Parathyroid adenoma (tissue), 2 donors: ENCODE measurements around the gene MAPKAPK5.
"Not testable (repeated sequence)": the region's sequence is repeated elsewhere in the genome, so short reads cannot be mapped to it uniquely, and the experiment has no call there.

ENCODE experiments used
- H2AFZ ChIP-seq: fragments of 300-600 bp; sonication (generic); one replicate; pipeline ENCODE4 v1.7.0; 2017; ENCODE audit warnings: antibody characterized with exemption, mild to moderate bottlenecking
- H3K27ac ChIP-seq: fragments of 300-600 bp; sonication (generic); one replicate; pipeline ENCODE4 v1.7.0; 2017
- H3K27me3 ChIP-seq: fragments of 300-600 bp; sonication (generic); one replicate; pipeline ENCODE4 v1.7.0; 2017; ENCODE audit warnings: low read length; ENCODE audit not compliant: control insufficient read depth, insufficient read depth
- H3K36me3 ChIP-seq: fragments of 300-600 bp; sonication (generic); one replicate; pipeline ENCODE4 v1.7.0; 2017; ENCODE audit warnings: low read length; ENCODE audit not compliant: control insufficient read depth, insufficient read depth
- H3K4me1 ChIP-seq: fragments of 300-600 bp; sonication (generic); one replicate; pipeline ENCODE4 v1.7.0; 2017; ENCODE audit warnings: control low read depth
- H3K4me2 ChIP-seq: fragments of 300-600 bp; sonication (generic); one replicate; pipeline ENCODE4 v1.7.0; 2017; ENCODE audit warnings: low read length
- H3K4me3 ChIP-seq: fragments of 300-600 bp; sonication (generic); one replicate; pipeline ENCODE4 v1.7.0; 2017; ENCODE audit warnings: low read depth, low read length
- H3K79me2 ChIP-seq: fragments of 300-600 bp; sonication (generic); one replicate; pipeline ENCODE4 v1.7.0; 2017; ENCODE audit warnings: control low read depth
- H3K9ac ChIP-seq: fragments of 300-600 bp; sonication (generic); one replicate; pipeline ENCODE4 v1.7.0; 2017; ENCODE audit warnings: mild to moderate bottlenecking
- H3K9me3 ChIP-seq: fragments of 300-600 bp; sonication (generic); one replicate; pipeline ENCODE4 v1.7.0; 2017; ENCODE audit warnings: low read length; ENCODE audit not compliant: control insufficient read depth
- CTCF ChIP-seq: fragments of 300-600 bp; sonication (generic); IDR thresholded peaks from one replicate; pipeline ENCODE4 v1.7.0; 2017; ENCODE audit warnings: antibody characterized with exemption, mild to moderate bottlenecking
- donor health status: primary hyperparathyroidism.

The MAPKAPK5 gene

DNA sequence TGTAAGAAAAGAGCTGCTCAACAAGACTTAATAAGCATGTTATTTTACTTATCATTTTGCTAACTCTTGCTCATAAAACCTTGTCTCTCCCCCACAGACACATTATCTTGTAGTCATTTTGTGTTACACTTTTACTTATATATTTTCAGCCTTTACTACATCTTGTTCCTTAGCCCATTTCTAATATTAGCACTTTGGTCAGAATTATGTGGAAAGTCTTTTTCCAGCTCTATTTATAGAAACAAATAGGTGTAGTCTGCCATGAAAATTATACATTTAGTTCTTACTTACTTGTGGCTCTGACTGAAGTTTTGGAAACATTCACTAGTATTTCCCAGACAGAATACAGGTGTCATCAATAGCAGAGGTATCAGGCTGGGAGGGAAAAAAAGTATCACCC lies 94.8 kb downstream of the MAPKAPK5 start:
- H3K27me3 ChIP-seq, result no peaks in the 10 kb centered on the region
- no peak overlapping the region for H3K9ac ChIP-seq
- H3K27ac ChIP-seq, result no peak overlapping the region
- no peak for TF ChIP-seq CTCF
- H2AFZ ChIP-seq, result no peak overlapping the region
- no peaks in the 10 kb centered on the region for H3K36me3 ChIP-seq
- H3K79me2 ChIP-seq, result no peaks in the 10 kb centered on the region
- H3K4me1 ChIP-seq, result no peaks in the 10 kb centered on the region
- no peaks in the 10 kb centered on the region for H3K9me3 ChIP-seq
- H3K4me2 ChIP-seq, result no peak overlapping the region
- H3K4me3 ChIP-seq, result no peak overlapping the region

- H3K27me3 ChIP-seq, result no peaks in the 10 kb centered on the region
- H3K4me1 ChIP-seq, result no peaks in the 10 kb centered on the region
- H3K9me3 ChIP-seq, result no peaks in the 10 kb centered on the region
- no peak overlapping the region for H3K4me3 ChIP-seq
- H3K9ac ChIP-seq, result no peak overlapping the region
- H2AFZ ChIP-seq, result no peak overlapping the region
- no peak for TF ChIP-seq CTCF
- no peaks in the 10 kb centered on the region for H3K79me2 ChIP-seq
- H3K27ac ChIP-seq, result no peak overlapping the region
- no peaks in the 10 kb centered on the region for H3K36me3 ChIP-seq
- H3K4me2 ChIP-seq, result no peak overlapping the region
These were observed 95.4 kb downstream of the MAPKAPK5 start for GRCh38 chr12:111937429-111937828.

DNA sequence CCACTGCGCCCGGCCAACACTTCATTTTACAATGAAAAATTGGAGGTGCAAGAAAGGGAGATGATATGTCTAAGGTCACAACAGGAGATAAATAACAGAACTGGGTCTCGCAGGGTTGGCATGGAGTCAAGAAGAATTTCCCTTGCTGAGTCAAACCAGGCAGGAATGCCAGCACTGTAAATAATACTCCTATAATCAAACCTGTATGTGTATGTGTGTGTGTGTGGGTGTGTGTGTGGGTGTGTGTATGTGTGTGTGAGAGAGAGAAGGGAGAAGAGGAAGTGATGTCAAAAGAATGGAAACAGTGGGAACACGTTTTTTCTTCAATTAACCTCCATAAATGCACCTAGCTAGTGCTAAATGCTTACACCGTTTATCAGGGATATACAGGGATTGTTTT lies 100.5 kb downstream of the MAPKAPK5 start:
- H3K79me2 ChIP-seq, result no peaks in the 10 kb centered on the region
- H3K27me3 ChIP-seq, result no peaks in the 10 kb centered on the region
- no peak overlapping the region for H3K4me3 ChIP-seq
- H3K27ac ChIP-seq, result no peak overlapping the region
- no peak overlapping the region for H2AFZ ChIP-seq
- no peak overlapping the region for H3K9ac ChIP-seq
- no peak for TF ChIP-seq CTCF
- no peaks in the 10 kb centered on the region for H3K9me3 ChIP-seq
- no peaks in the 10 kb centered on the region for H3K36me3 ChIP-seq
- peaks cover 22% of the 10 kb centered on the region for H3K4me1 ChIP-seq
- no peak overlapping the region for H3K4me2 ChIP-seq

- Histone ChIP-seq H3K4me1 (peaks cover 25% of the 10 kb centered on the region), H3K27me3 (no peaks in the 10 kb centered on the region), H3K79me2 (no peaks in the 10 kb centered on the region), H3K4me2 (no peak overlapping the region), H3K9me3 (no peaks in the 10 kb centered on the region), H3K36me3 (no peaks in the 10 kb centered on the region), H3K27ac (peak overlapping the region; percentile 57), H3K9ac (no peak overlapping the region), H3K4me3 (no peak overlapping the region), H2AFZ (peak overlapping the region; percentile 40)
- no peak for TF ChIP-seq CTCF
These were observed 101.9 kb downstream of the MAPKAPK5 start for GRCh38 chr12:111943929-111944328.

DNA sequence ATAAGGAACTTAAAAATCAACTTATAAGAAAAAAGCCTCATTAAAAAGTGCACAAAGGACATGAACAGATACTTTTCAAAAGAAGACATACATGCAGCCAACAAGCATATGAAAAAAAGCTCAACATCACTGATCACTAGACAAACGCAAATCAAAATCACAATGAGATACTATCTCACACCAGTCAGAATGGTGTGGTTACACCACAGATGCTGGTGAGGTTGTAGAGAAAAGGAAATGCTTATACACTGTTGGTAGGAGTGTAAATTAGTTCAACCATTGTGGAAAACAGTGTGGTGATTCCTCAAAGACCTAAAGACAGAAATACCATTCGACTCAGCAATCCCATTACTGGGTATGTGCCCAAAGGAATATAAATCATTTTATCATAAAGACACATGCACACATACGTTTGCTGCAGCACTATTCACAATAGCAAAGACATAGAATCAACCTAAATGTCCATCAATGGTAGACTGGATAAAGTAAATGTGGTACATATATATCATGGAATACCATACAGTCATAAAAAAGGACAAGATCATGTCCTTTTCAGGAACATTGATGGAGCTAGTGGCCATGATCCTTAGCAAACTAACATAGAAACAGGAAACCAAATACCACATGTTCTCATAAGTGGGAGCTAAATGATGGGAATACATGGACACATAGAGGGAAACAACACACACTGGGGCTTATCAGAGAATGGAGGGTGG lies 109.1 kb downstream of the MAPKAPK5 start:
- not testable (repeated sequence) for H2AFZ ChIP-seq, H3K9ac ChIP-seq, H3K27ac ChIP-seq, H3K4me3 ChIP-seq, H3K4me2 ChIP-seq, H3K27me3 ChIP-seq, H3K79me2 ChIP-seq, H3K36me3 ChIP-seq, H3K9me3 ChIP-seq
- H3K4me1 ChIP-seq, result peaks cover 13% of the 10 kb centered on the region
